Kidney (tissue), 14 donors: ENCODE measurements around the gene NUDT1. TPM values are rescaled to one million over a fixed set of nuclear protein-coding genes. Genes with fewer than 3 reads are reported as not detected.
A peak's percentile ranks its signal among the peaks of the same experiment; 100 is the strongest.

Experiments
- DNase-seq, 5 donors: peaks; one replicate each; pipeline ENCODE4 v3.0.0-alpha.2; 2013 to 2020
- FAIRE-seq: peaks from 2 replicates; lab custom pipeline; 2012; peaks lifted over from hg19 to GRCh38; lab: Jason Lieb, UNC
- H3K27ac ChIP-seq, 2 donors: one replicate each; pipeline ENCODE4 v1.7.0; 2013; ENCODE audit warnings: low read depth in 2 of 2, low read length in 2 of 2, inconsistent platforms in 1 of 2
- H3K27me3 ChIP-seq: one replicate; pipeline ENCODE4 v1.7.1; 2013; ENCODE audit warnings: low read length, inconsistent platforms; ENCODE audit not compliant: control insufficient read depth, insufficient read depth
- H3K36me3 ChIP-seq, 3 donors: one replicate each; pipeline versions ENCODE4 v1.7.0 to v1.7.1; 2013; ENCODE audit warnings: low read length in 3 of 3, control low read depth in 1 of 3, inconsistent platforms in 1 of 3; ENCODE audit not compliant: insufficient read depth in 3 of 3, control insufficient read depth in 2 of 3
- H3K4me1 ChIP-seq, 3 donors: one replicate each; pipeline versions ENCODE4 v1.7.0 to v1.7.1; 2013; ENCODE audit warnings: low read length in 3 of 3, inconsistent platforms in 1 of 3, low read depth in 1 of 3; ENCODE audit not compliant: control insufficient read depth in 2 of 3, insufficient read depth in 2 of 3
- H3K4me3 ChIP-seq, 3 donors: one replicate each; pipeline versions ENCODE4 v1.7.0 to v1.8.1; 2013; ENCODE audit warnings: low read length in 3 of 3, control low read depth in 1 of 3, inconsistent platforms in 1 of 3
- H3K9ac ChIP-seq, 3 donors: one replicate each; pipeline versions ENCODE4 v1.7.0 to v1.7.1; 2013; ENCODE audit warnings: low read length in 3 of 3, control low read depth in 1 of 3, inconsistent platforms in 1 of 3
- H3K9me3 ChIP-seq, 3 donors: one replicate each; pipeline versions ENCODE4 v1.7.0 to v1.7.1; 2013; ENCODE audit warnings: low read length in 3 of 3, control low read depth in 1 of 3, inconsistent platforms in 1 of 3; ENCODE audit not compliant: control insufficient read depth in 2 of 3, insufficient read depth in 1 of 3
- intact Hi-C: fragments of 100-400 bp; cut with DNase I; formaldehyde crosslinking; loops from one replicate; pipeline ENCODE4 v1.11.1; 2022
- polyA plus RNA-seq: library from polyadenylated mRNA; stranded (reverse); fragments of 350-450 nt; fragmentation: Illumina TruSeq; extraction: RNeasy Lipid Tissue Mini Kit (QIAGEN cat#74804); gene quantifications from one replicate; pipeline ENCODE4 v1.2.3, GENCODE V29; 2014; ENCODE audit warnings: low read depth, low replicate concordance; ENCODE audit not compliant: insufficient read depth
- total RNA-seq: library from RNA; stranded (reverse); fragmentation: NEBNext Ultra II Directional; extraction: Animal tissue kit (Norgen Biotek cat#: 25700); gene quantifications from one replicate; pipeline ENCODE4 v1.2.1, GENCODE V29; 2021
- TF ChIP-seq, protein P1 (sequence below): IDR thresholded peaks from 3 replicates; pipeline ENCODE4 v1.5.1; 2012; ENCODE audit warnings: mild to moderate bottlenecking, moderate library complexity, borderline replicate concordance; ENCODE audit not compliant: insufficient read depth; ENCODE audit errors: extremely low read depth
- donor health status: control.
- donor health status: control.
- donor health status: control.
- donor health status: control.
- donor health status: control.
- donor health status: DM: yes; HTN: yes; CAD: no.
- donor health status: Normal renal cell carcinoma (clear cell type).

The NUDT1 gene
- total and polyA plus RNA-seq, 2 donors from 2014 or later: 9.3 to 12.1 TPM

DNA sequence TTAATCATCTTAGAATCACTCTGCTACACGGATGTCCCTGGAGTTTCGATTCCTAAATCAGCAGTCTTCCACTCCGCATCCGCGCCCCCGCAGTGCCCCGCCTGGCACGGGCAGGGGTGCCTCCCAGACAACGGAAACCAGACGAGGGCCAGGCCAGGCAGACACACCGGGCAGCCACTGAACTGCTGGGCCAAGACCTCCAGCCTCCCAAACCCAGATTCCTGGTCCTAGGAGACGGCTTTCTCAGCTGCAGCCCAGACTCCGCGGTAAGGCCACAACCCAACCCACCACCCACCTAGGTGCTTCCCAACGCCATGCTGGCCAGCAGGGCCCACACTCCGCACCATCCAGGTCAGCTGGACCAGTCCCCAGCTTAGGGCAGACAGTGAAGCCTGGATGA is 42.5 kb upstream of the NUDT1 start:
- DNase-seq (no peak), FAIRE-seq (no peak)
- H3K27me3 ChIP-seq: no peaks in the 10 kb centered on the region
- H3K4me3 ChIP-seq: no peak overlapping the region
- no peaks in the 10 kb centered on the region for H3K4me1 ChIP-seq
- peaks cover 0 to 8% (median 0%) of the 10 kb centered on the region in 3 donors for H3K9me3 ChIP-seq
- TF ChIP-seq, protein P1, sequence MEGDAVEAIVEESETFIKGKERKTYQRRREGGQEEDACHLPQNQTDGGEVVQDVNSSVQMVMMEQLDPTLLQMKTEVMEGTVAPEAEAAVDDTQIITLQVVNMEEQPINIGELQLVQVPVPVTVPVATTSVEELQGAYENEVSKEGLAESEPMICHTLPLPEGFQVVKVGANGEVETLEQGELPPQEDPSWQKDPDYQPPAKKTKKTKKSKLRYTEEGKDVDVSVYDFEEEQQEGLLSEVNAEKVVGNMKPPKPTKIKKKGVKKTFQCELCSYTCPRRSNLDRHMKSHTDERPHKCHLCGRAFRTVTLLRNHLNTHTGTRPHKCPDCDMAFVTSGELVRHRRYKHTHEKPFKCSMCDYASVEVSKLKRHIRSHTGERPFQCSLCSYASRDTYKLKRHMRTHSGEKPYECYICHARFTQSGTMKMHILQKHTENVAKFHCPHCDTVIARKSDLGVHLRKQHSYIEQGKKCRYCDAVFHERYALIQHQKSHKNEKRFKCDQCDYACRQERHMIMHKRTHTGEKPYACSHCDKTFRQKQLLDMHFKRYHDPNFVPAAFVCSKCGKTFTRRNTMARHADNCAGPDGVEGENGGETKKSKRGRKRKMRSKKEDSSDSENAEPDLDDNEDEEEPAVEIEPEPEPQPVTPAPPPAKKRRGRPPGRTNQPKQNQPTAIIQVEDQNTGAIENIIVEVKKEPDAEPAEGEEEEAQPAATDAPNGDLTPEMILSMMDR: no peak
- no peak overlapping the region for H3K27ac ChIP-seq
- H3K36me3 ChIP-seq: no peaks in the 10 kb centered on the region
- no peak overlapping the region for H3K9ac ChIP-seq
- intact Hi-C loops: no loop called here

DNA sequence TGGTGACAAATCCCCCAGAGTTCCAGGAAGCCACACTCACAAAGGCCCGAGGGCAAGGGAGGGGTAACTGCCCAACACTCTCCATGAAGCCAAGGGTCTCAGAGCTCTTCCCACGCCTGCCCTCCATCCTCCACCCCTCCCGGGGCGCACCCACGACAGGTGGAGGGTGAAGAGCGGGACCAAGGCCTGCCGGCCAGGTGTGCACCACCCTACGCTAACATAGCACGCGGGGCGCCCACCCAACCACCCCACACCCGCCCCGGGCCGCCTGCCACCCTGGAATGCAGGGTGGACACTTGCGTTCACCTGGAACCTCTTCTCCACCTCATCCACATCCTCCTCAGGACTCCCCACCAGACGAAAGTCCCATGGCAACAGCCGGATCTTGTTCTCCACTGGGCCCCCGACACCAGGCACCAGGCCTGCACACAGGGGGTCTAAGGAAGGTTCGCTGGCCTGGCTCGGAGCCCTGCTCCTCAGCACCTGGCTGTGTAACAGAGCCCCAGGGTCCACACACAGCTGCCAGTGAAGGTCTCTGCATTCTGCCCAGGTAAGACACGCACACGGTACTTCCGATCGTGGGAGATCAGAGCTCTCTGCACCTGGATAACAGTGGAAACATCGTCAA is 42.0 kb upstream of the NUDT1 start:
- intact Hi-C loops: loop anchor here (10.0 kb wide), 1 partner anchor 615 kb away; no protein-coding TSS in a partner anchor

DNA sequence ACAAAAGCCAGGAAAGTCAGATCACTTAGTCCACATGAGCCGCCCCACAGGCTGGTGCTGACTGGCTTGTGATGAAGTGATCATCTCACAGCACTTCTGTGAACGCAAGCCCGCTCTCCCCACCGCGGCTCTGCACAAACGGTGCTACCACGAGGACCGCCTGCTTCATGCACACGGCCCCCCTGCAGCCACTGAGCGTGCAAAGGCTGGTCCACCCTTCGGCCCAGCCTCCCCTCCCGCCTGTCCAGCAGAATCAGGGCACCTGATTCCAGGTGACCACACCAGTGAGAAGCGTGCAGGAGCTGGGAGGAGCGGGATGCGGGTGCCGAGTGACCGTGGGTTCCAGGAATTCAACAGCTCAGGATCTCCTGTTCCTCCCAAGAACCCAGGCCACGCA is 41.4 kb upstream of the NUDT1 start:
- no peaks in the 10 kb centered on the region for H3K36me3 ChIP-seq
- no peaks in the 10 kb centered on the region for H3K27me3 ChIP-seq
- no peak overlapping the region for H3K4me3 ChIP-seq
- H3K9ac ChIP-seq: no peak overlapping the region
- FAIRE-seq: no peak
- intact Hi-C loops: loop anchor here (10.0 kb wide), 1 partner anchor 616 kb away; no protein-coding TSS in a partner anchor
- H3K27ac ChIP-seq: no peak overlapping the region
- TF ChIP-seq, protein P1: no peak
- peaks cover 0 to 2% (median 0%) of the 10 kb centered on the region in 3 donors for H3K9me3 ChIP-seq
- H3K4me1 ChIP-seq: peaks cover 0 to 3% (median 0%) of the 10 kb centered on the region in 3 donors
- DNase-seq: peak in 1 of 5 donors; percentile 22

More for the DNA sequence above, 42.0 kb upstream of the NUDT1 start:
- H3K36me3 ChIP-seq: no peaks in the 10 kb centered on the region
- H3K9ac ChIP-seq: no peak overlapping the region
- TF ChIP-seq, protein P1: no peak
- H3K4me3 ChIP-seq: no peak overlapping the region
- DNase-seq (peak in 1 of 5 donors; percentile 28), FAIRE-seq (no peak)
- H3K4me1 ChIP-seq: peaks cover 0 to under 1% (median 0%) of the 10 kb centered on the region in 3 donors
- peaks cover 0 to 7% (median 0%) of the 10 kb centered on the region in 3 donors for H3K9me3 ChIP-seq
- H3K27ac ChIP-seq: no peak overlapping the region
- H3K27me3 ChIP-seq: no peaks in the 10 kb centered on the region
